Caki2 (cell line): ENCODE results near the gene PLA2G2F. TPM values are rescaled to one million over a fixed set of nuclear protein-coding genes. Genes with fewer than 3 reads are reported as not detected.

Experiments used
- DNase-seq: peaks from one replicate; pipeline ENCODE4 v3.0.0-alpha.2; 2015; ENCODE audit warnings: low read depth
- in situ Hi-C: cut with HindIII; loops from 2 replicates; pipeline ENCODE4 v1.10.0; 2016; ENCODE audit warnings: low sequenced_read_pairs, low pct_unique_long_range_greater_than_20kb, mixed read lengths
- total RNA-seq: library from RNA; depleted of rRNA; stranded (reverse); fragments of >200 nt; shearing (Covaris generic); gene quantifications from 2 replicates; pipeline ENCODE4 v1.2.3, GENCODE V29; 2014; ENCODE audit warnings: low replicate concordance

Gene PLA2G2F
- total RNA-seq, 1 experiment from 2014 or later, result not detected

- in situ Hi-C loops, result no loop called here
- no peak for DNase-seq
Measured at GRCh38 chr1:20138346-20138745, 777 bp upstream of the PLA2G2F start.

- in situ Hi-C loops, result no loop called here
- DNase-seq, result no peak
Measured at GRCh38 chr1:20139776-20140612, 871 bp downstream of the PLA2G2F start.

- in situ Hi-C loops, result no loop called here
Measured at GRCh38 chr1:20141001-20141400, 1.9 kb downstream of the PLA2G2F start.

GRCh38 chr1:20141466-20141865, 2.3 kb downstream of the PLA2G2F start:
- DNase-seq, result no peak
- in situ Hi-C loops, result no loop called here

More at GRCh38 chr1:20141001-20141400, 1.9 kb downstream of the PLA2G2F start:
- DNase-seq, result no peak

- in situ Hi-C loops, result no loop called here
- DNase-seq, result no peak
Measured at GRCh38 chr1:20142001-20142710, 3.0 kb downstream of the PLA2G2F start.

GRCh38 chr1:20143318-20143717, 4.2 kb downstream of the PLA2G2F start:
- no peak for DNase-seq
- in situ Hi-C loops, result no loop called here

- no peak for DNase-seq
- in situ Hi-C loops, result no loop called here
Measured at GRCh38 chr1:20143734-20144565, 4.8 kb downstream of the PLA2G2F start.

GRCh38 chr1:20147846-20148570, 8.9 kb downstream of the PLA2G2F start:
- no peak for DNase-seq
- in situ Hi-C loops, result no loop called here

GRCh38 chr1:20148571-20149500, 9.7 kb downstream of the PLA2G2F start:
- no peak for DNase-seq
- in situ Hi-C loops, result no loop called here

- in situ Hi-C loops, result no loop called here
- no peak for DNase-seq
Measured at GRCh38 chr1:20149601-20150325, 10.6 kb downstream of the PLA2G2F start.

GRCh38 chr1:20150326-20150705, 11.2 kb downstream of the PLA2G2F start:
- in situ Hi-C loops, result no loop called here
- no peak for DNase-seq

- in situ Hi-C loops, result no loop called here
- DNase-seq, result no peak
Measured at GRCh38 chr1:20150969-20151368, 11.8 kb downstream of the PLA2G2F start.

GRCh38 chr1:20151906-20152598, 12.9 kb downstream of the PLA2G2F start:
- peak; percentile 51 for DNase-seq
- in situ Hi-C loops, result no loop called here

- in situ Hi-C loops, result no loop called here
- DNase-seq, result no peak
Measured at GRCh38 chr1:20152599-20152930, 13.4 kb downstream of the PLA2G2F start.

- DNase-seq, result no peak
- in situ Hi-C loops, result no loop called here
Measured at GRCh38 chr1:20153000-20153418, 13.9 kb downstream of the PLA2G2F start.

- in situ Hi-C loops, result no loop called here
- DNase-seq, result no peak
Measured at GRCh38 chr1:20154301-20154831, 15.2 kb downstream of the PLA2G2F start.
